KMS-11 (cell line): ENCODE data around the gene PPFIBP1.
A peak's percentile ranks its signal among the peaks of the same experiment; 100 is the strongest.
"Not testable (repeated sequence)": the region's sequence is repeated elsewhere in the genome, so short reads cannot be mapped to it uniquely, and the experiment has no call there.

Experiments used
- H2AFZ ChIP-seq: fragments of 200-600 bp; sonication (generic); 2 replicates; pipeline ENCODE4 v1.6.1; 2016; ENCODE audit warnings: antibody characterized with exemption, mixed run types, low read depth
- H3K27ac ChIP-seq: fragments of 200-600 bp; sonication (generic); 2 replicates; pipeline ENCODE4 v1.6.1; 2016; ENCODE audit warnings: mild to moderate bottlenecking, mixed run types
- H3K27me3 ChIP-seq: fragments of 200-600 bp; sonication (generic); 2 replicates; pipeline ENCODE4 v1.6.1; 2017; ENCODE audit warnings: mild to moderate bottlenecking, low read depth, mixed run types, moderate library complexity; ENCODE audit not compliant: insufficient read depth
- H3K36me3 ChIP-seq: fragments of 200-600 bp; sonication (generic); 2 replicates; pipeline ENCODE4 v1.6.1; 2017; ENCODE audit warnings: mild to moderate bottlenecking, mixed run types; ENCODE audit not compliant: insufficient read depth
- H3K4me1 ChIP-seq: fragments of 200-600 bp; sonication (generic); 2 replicates; pipeline ENCODE4 v1.6.1; 2016; ENCODE audit warnings: mild to moderate bottlenecking, low read depth, mixed run types; ENCODE audit not compliant: poor library complexity, severe bottlenecking
- H3K4me2 ChIP-seq: fragments of 200-600 bp; sonication (generic); 2 replicates; pipeline ENCODE4 v1.7.0; 2016; ENCODE audit warnings: mild to moderate bottlenecking, mixed run types
- H3K4me3 ChIP-seq: fragments of 200-600 bp; sonication (generic); IDR thresholded peaks from 2 replicates; pipeline ENCODE4 v1.6.1; 2017; ENCODE audit warnings: low read depth, low read length, mixed read lengths; ENCODE audit not compliant: insufficient read depth
- H3K79me2 ChIP-seq: fragments of 200-600 bp; sonication (generic); 2 replicates; pipeline ENCODE4 v1.6.1; 2016; ENCODE audit warnings: low read depth, mixed run types; ENCODE audit not compliant: insufficient read depth
- H3K9ac ChIP-seq: fragments of 200-600 bp; sonication (generic); 2 replicates; pipeline ENCODE4 v1.6.1; 2016; ENCODE audit warnings: mild to moderate bottlenecking, mixed run types
- H4K20me1 ChIP-seq: fragments of 200-600 bp; sonication (generic); 2 replicates; pipeline ENCODE4 v1.6.1; 2016; ENCODE audit warnings: mild to moderate bottlenecking, mixed run types; ENCODE audit not compliant: insufficient read depth
- TF ChIP-seq, protein P1 (sequence below): fragments of 200-600 bp; sonication (generic); conservative IDR thresholded peaks from 2 replicates; pipeline ENCODE4 v1.6.1; 2017; ENCODE audit warnings: low read depth, mild to moderate bottlenecking, antibody characterized with exemption, low read length, moderate library complexity, mixed read lengths

The PPFIBP1 gene

DNA sequence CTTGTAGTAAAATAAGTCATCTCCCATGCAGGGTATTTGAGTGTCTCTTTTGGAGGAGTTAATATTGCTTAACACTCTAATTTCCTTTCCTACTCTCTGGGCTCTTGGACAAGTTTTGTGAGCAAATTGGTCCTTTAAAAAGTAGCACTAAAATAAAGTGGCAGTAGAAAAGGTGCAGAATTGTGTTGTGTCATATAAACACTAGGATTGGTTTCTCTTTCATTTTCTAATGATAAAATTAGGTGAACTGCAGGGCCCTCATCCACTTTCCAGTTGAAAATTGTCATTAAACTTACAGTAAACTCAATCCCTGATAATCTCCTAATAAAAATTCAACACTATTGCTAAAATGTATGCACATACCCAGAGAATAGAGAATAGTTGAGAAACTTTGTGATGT is 129.7 kb downstream of the PPFIBP1 start:
- Histone ChIP-seq H3K4me1 (peaks cover 12% of the 10 kb centered on the region), H3K4me3 (no peak overlapping the region), H3K27me3 (no peaks in the 10 kb centered on the region), H3K36me3 (no peaks in the 10 kb centered on the region), H3K4me2 (peak overlapping the region; percentile 46; the same call in 1 of the 2 replicates), H3K9ac (no peak overlapping the region), H2AFZ (no peak overlapping the region), H4K20me1 (no peaks in the 10 kb centered on the region), H3K79me2 (no peaks in the 10 kb centered on the region), H3K27ac (no peak overlapping the region)
- TF ChIP-seq, protein P1, sequence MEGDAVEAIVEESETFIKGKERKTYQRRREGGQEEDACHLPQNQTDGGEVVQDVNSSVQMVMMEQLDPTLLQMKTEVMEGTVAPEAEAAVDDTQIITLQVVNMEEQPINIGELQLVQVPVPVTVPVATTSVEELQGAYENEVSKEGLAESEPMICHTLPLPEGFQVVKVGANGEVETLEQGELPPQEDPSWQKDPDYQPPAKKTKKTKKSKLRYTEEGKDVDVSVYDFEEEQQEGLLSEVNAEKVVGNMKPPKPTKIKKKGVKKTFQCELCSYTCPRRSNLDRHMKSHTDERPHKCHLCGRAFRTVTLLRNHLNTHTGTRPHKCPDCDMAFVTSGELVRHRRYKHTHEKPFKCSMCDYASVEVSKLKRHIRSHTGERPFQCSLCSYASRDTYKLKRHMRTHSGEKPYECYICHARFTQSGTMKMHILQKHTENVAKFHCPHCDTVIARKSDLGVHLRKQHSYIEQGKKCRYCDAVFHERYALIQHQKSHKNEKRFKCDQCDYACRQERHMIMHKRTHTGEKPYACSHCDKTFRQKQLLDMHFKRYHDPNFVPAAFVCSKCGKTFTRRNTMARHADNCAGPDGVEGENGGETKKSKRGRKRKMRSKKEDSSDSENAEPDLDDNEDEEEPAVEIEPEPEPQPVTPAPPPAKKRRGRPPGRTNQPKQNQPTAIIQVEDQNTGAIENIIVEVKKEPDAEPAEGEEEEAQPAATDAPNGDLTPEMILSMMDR, result no peak

DNA sequence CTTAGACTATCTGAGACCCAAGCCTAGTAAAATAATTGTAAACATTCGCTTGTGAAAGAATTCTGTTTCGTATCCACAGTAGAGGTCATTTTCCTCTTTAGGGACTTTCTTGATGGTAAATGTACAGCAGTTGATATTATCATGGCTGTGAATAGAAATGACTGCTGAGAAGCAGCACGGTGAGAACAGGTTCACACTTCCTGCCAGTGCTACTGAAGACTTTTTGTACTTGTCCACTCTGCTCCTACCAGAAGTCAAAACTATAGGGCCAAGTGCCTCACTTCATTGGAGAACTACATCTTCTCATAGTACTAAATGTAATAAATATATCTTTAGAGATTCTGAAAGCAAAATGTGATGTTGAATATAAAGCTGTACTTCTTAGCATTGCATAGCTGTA is 131.5 kb downstream of the PPFIBP1 start:
- not testable (repeated sequence) for H3K79me2 ChIP-seq, H3K4me3 ChIP-seq, H3K9ac ChIP-seq, H3K27ac ChIP-seq, H3K4me2 ChIP-seq, H3K36me3 ChIP-seq, H4K20me1 ChIP-seq, H2AFZ ChIP-seq, H3K27me3 ChIP-seq
- H3K4me1 ChIP-seq, result peaks cover 12% of the 10 kb centered on the region

DNA sequence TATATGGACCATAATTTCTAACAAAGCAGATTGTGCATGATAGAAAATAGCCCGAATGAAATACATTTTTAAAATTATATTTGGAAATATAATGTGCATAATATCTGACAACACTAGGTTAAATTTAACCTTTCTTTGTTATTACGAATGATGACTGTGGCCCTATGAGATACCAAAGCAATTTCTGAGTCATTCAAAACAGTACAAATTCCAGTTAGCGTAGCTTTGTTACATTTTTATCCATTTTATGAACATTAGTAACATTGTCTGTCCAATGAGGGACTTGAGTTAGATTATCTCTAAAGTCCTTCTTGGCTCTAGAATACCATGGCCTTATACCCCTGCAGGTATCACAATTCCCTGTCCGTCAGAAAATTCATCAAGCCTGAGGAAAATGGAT is 133.3 kb downstream of the PPFIBP1 start:
- Histone ChIP-seq H3K9ac (no peak overlapping the region), H3K27ac (no peak overlapping the region)

DNA sequence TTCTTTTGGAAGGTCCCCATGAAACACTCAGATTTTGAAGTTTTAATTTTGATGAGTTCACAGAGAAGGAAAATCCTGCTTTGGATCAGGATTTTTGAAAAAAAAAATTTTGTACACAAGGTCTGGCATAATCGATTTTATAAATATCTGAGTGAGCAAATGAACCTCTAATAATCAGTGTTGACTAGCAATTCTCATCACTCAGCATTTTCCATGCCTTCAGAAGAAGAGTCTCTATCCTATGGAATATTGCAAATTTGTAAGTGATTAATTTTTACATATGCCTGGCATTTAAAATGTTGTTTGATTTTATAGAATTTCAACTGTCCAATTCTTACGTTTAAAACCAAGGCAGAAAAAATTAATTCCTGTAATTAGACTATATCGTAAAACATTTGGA is 141.7 kb downstream of the PPFIBP1 start:
- Histone ChIP-seq H3K9ac (no peak overlapping the region), H3K27ac (peak overlapping the region; percentile 90; the same call in 1 of the 2 replicates), H3K79me2 (no peaks in the 10 kb centered on the region), H3K27me3 (no peaks in the 10 kb centered on the region), H3K4me1 (peaks cover 51% of the 10 kb centered on the region), H2AFZ (no peak overlapping the region), H3K4me3 (no peak overlapping the region), H3K36me3 (no peaks in the 10 kb centered on the region), H4K20me1 (no peaks in the 10 kb centered on the region), H3K4me2 (peak overlapping the region; percentile 74; the same call in 1 of the 2 replicates)
- TF ChIP-seq, protein P1, result no peak

More for the DNA sequence above, 133.3 kb downstream of the PPFIBP1 start:
- Histone ChIP-seq H3K79me2 (no peaks in the 10 kb centered on the region), H3K4me1 (peaks cover 22% of the 10 kb centered on the region), H3K4me3 (no peak overlapping the region), H3K4me2 (no peak overlapping the region), H4K20me1 (no peaks in the 10 kb centered on the region), H3K27me3 (no peaks in the 10 kb centered on the region), H2AFZ (no peak overlapping the region), H3K36me3 (no peaks in the 10 kb centered on the region)
- TF ChIP-seq, protein P1, result no peak

DNA sequence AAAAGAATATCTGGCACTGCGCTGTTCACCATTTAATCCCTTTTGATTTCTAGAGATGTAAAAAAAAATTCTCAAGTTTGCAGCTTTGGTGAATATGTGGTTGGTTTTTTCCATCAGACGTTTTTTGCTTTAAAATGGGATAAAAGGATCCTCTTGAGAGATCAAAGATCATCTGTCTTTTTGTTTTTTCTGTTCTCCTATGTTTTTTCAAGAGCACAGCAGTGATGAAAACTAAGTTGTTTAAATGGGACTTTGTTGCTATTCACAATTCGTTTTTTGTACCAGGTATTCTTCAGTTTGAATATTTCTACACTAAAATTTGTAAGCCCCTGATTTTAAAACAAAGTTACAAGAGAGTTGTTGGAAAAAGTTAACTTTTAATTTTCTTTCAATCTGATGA is 142.5 kb downstream of the PPFIBP1 start:
- Histone ChIP-seq H2AFZ (peak overlapping the region; percentile 48), H3K4me2 (peak overlapping the region; percentile 74), H3K27ac (peak overlapping the region; percentile 90), H4K20me1 (no peaks in the 10 kb centered on the region), H3K27me3 (no peaks in the 10 kb centered on the region), H3K4me3 (no peak overlapping the region), H3K36me3 (no peaks in the 10 kb centered on the region), H3K9ac (peak overlapping the region; percentile 26), H3K79me2 (no peaks in the 10 kb centered on the region), H3K4me1 (peaks cover 46% of the 10 kb centered on the region)
- TF ChIP-seq, protein P1, result no peak
